ENCODE results near the gene LRMDA.

GRCh38 chr10:76354921-76355320 lies 923.5 kb downstream of the LRMDA start:
- no peak for TF ChIP-seq CTCF (IDR thresholded peaks at IDR 0.05)
- no peak for TF ChIP-seq EZH2 (IDR thresholded peaks at IDR 0.05; ENCODE audit: borderline replicate concordance, insufficient read depth, low read depth, low read length, poor library complexity, severe bottlenecking)
